ENCODE data around the gene EMILIN1.
"Not testable (repeated sequence)": the region's sequence is repeated elsewhere in the genome, so short reads cannot be mapped to it uniquely, and the experiment has no call there.

The EMILIN1 gene

GRCh38 chr2:27115519-27115918, 37.1 kb downstream of the EMILIN1 start:
- no peak for ATAC-seq
- peaks cover 25% of the 10 kb centered on the region for H3K27me3 Mint-ChIP-seq
- H3K9me3 Mint-ChIP-seq = no peaks in the 10 kb centered on the region
- H3K27ac Mint-ChIP-seq = no peak overlapping the region
- no peak for DNase-seq
- peaks cover 20% of the 10 kb centered on the region for H3K4me1 Mint-ChIP-seq
- H3K4me3 Mint-ChIP-seq = no peak overlapping the region

GRCh38 chr2:27117995-27118524, 39.6 kb downstream of the EMILIN1 start:
- H3K9me3 Mint-ChIP-seq = no peaks in the 10 kb centered on the region
- H3K27me3 Mint-ChIP-seq = peaks cover 50% of the 10 kb centered on the region
- H3K4me1 Mint-ChIP-seq = peaks cover 16% of the 10 kb centered on the region
- H3K27ac Mint-ChIP-seq = no peak overlapping the region
- no peak for DNase-seq
- peak; percentile 8 for ATAC-seq
- H3K4me3 Mint-ChIP-seq = peak overlapping the region; percentile 21 to 78

GRCh38 chr2:27118525-27119329, 40.3 kb downstream of the EMILIN1 start, which contains the start of gene CGREF1:
TSS of gene CGREF1 (minus strand) at chr2:27119128. CDS start at chr2:27104366, 14,762 bp downstream.
- DNase-seq (no peak), ATAC-seq (peak; percentile 32)
- Mint-ChIP-seq H3K27ac (no peak within 1 kb of the TSS), H3K4me1 (peaks cover 22% of the 10 kb centered on the region), H3K27me3 (peaks cover 51% of the 10 kb centered on the region), H3K9me3 (no peaks in the 10 kb centered on the region), H3K4me3 (peak within 1 kb of the TSS; percentile 76 to 83)

GRCh38 chr2:27119330-27119670, 40.9 kb downstream of the EMILIN1 start:
- H3K9me3 Mint-ChIP-seq, DNase-seq, ATAC-seq, H3K27ac Mint-ChIP-seq: not testable (repeated sequence)
- H3K27me3 Mint-ChIP-seq = peaks cover 51% of the 10 kb centered on the region
- peaks cover 28% of the 10 kb centered on the region for H3K4me1 Mint-ChIP-seq
- peak overlapping the region; percentile 76 to 83 for H3K4me3 Mint-ChIP-seq

GRCh38 chr2:27121906-27122305, 43.5 kb downstream of the EMILIN1 start:
- ATAC-seq (no peak), DNase-seq (no peak)
- no peak overlapping the region for H3K27ac Mint-ChIP-seq
- H3K9me3 Mint-ChIP-seq = no peaks in the 10 kb centered on the region
- no peak overlapping the region for H3K4me3 Mint-ChIP-seq
- peaks cover 28% of the 10 kb centered on the region for H3K4me1 Mint-ChIP-seq
- peaks cover 51% of the 10 kb centered on the region for H3K27me3 Mint-ChIP-seq

GRCh38 chr2:27122791-27123190, 44.4 kb downstream of the EMILIN1 start:
- Mint-ChIP-seq H3K27ac (no peak overlapping the region), H3K27me3 (peaks cover 49% of the 10 kb centered on the region), H3K4me1 (peaks cover 28% of the 10 kb centered on the region), H3K9me3 (no peaks in the 10 kb centered on the region), H3K4me3 (peak overlapping the region; percentile 85 to 89)
- no peak for ATAC-seq
- no peak for DNase-seq

- Mint-ChIP-seq H3K27ac (peak within 1 kb of the TSS; percentile 83 to 94), H3K27me3 (peaks cover 43% of the 10 kb centered on the region), H3K9me3 (no peaks in the 10 kb centered on the region), H3K4me3 (peak within 1 kb of the TSS; percentile 85 to 89), H3K4me1 (peaks cover 21% of the 10 kb centered on the region)
- ATAC-seq (peak; percentile 81), DNase-seq (peak; percentile 52 to 56)
These were observed 45.1 kb downstream of the EMILIN1 start, which contains the start of gene ABHD1 for GRCh38 chr2:27123302-27124150. TSS of gene ABHD1 (plus strand) at chr2:27123815. CDS start at chr2:27123949, 134 bp downstream.

- Mint-ChIP-seq H3K27ac (no peak overlapping the region), H3K4me1 (peaks cover 15% of the 10 kb centered on the region), H3K9me3 (no peaks in the 10 kb centered on the region), H3K4me3 (no peak overlapping the region), H3K27me3 (peaks cover 29% of the 10 kb centered on the region)
- no peak for ATAC-seq
- no peak for DNase-seq
These were observed 46.7 kb downstream of the EMILIN1 start for GRCh38 chr2:27125104-27125503.

- no peak overlapping the region for H3K27ac Mint-ChIP-seq
These were observed 47.9 kb downstream of the EMILIN1 start for GRCh38 chr2:27126252-27126710.

GRCh38 chr2:27127883-27128667, 49.7 kb downstream of the EMILIN1 start:
- no peak overlapping the region for H3K27ac Mint-ChIP-seq
- peaks cover 1% of the 10 kb centered on the region for H3K27me3 Mint-ChIP-seq
- peaks cover 41% of the 10 kb centered on the region for H3K4me1 Mint-ChIP-seq
- DNase-seq (no peak), ATAC-seq (no peak)
- H3K4me3 Mint-ChIP-seq = no peak overlapping the region
- no peaks in the 10 kb centered on the region for H3K9me3 Mint-ChIP-seq

More at GRCh38 chr2:27126252-27126710, 47.9 kb downstream of the EMILIN1 start:
- peaks cover 26% of the 10 kb centered on the region for H3K4me1 Mint-ChIP-seq
- ATAC-seq (no peak), DNase-seq (no peak)
- H3K27me3 Mint-ChIP-seq = peaks cover 19% of the 10 kb centered on the region
- H3K4me3 Mint-ChIP-seq = no peak overlapping the region
- H3K9me3 Mint-ChIP-seq = no peaks in the 10 kb centered on the region

GRCh38 chr2:27128668-27129571, 50.5 kb downstream of the EMILIN1 start:
- H3K27ac Mint-ChIP-seq = no peak overlapping the region

GRCh38 chr2:27130396-27130795, 52.0 kb downstream of the EMILIN1 start:
- ATAC-seq = no peak
- Mint-ChIP-seq H3K4me1 (peaks cover 48% of the 10 kb centered on the region), H3K27ac (no peak overlapping the region), H3K27me3 (no peaks in the 10 kb centered on the region), H3K4me3 (no peak overlapping the region), H3K9me3 (no peaks in the 10 kb centered on the region)
- DNase-seq = no peak

More at GRCh38 chr2:27128668-27129571, 50.5 kb downstream of the EMILIN1 start:
- Mint-ChIP-seq H3K4me1 (peaks cover 42% of the 10 kb centered on the region), H3K9me3 (no peaks in the 10 kb centered on the region), H3K27me3 (no peaks in the 10 kb centered on the region), H3K4me3 (no peak overlapping the region)
- no peak for DNase-seq
- ATAC-seq = no peak

GRCh38 chr2:27131429-27131828, 53.0 kb downstream of the EMILIN1 start:
- no peak overlapping the region for H3K27ac Mint-ChIP-seq

More at GRCh38 chr2:27131429-27131828, 53.0 kb downstream of the EMILIN1 start:
- H3K4me3 Mint-ChIP-seq = no peak overlapping the region
- DNase-seq (no peak), ATAC-seq (no peak)
- no peaks in the 10 kb centered on the region for H3K9me3 Mint-ChIP-seq
- no peaks in the 10 kb centered on the region for H3K27me3 Mint-ChIP-seq
- peaks cover 50% of the 10 kb centered on the region for H3K4me1 Mint-ChIP-seq

Data from stimulated activated naive CD8-positive, alpha-beta T cell treated with anti-CD3 and anti-CD28 coated beads, Interleukin-15, amount 100 ng/mL, for 72 hours (primary cell).